ENCODE measurements around the gene DAPP1.

Gene DAPP1

GRCh38 chr4:99800332-99801004, 16.2 kb upstream of the DAPP1 start:
- Histone ChIP-seq H3K36me3 (ENCODE audit: low read depth) (no peaks in the 10 kb centered on the region), H3K27ac (ENCODE audit: poor library complexity, severe bottlenecking) (no peak overlapping the region), H3K27me3 (ENCODE audit: insufficient read depth, poor library complexity, severe bottlenecking) (no peaks in the 10 kb centered on the region), H3K9me3 (ENCODE audit: severe bottlenecking) (no peaks in the 10 kb centered on the region), H3K4me3 (ENCODE audit: severe bottlenecking) (no peak overlapping the region), H3K4me1 (ENCODE audit: insufficient read depth, poor library complexity, severe bottlenecking) (no peaks in the 10 kb centered on the region)
- DNase-seq (ENCODE audit: low spot score) (no peak), ATAC-seq (ENCODE audit: low read depth) (no peak)
- no peak for TF ChIP-seq CTCF (IDR thresholded peaks at IDR 0.05; ENCODE audit: poor library complexity, severe bottlenecking)

GRCh38 chr4:99801005-99801699, 15.5 kb upstream of the DAPP1 start:
- DNase-seq (ENCODE audit: low spot score) (no peak), ATAC-seq (ENCODE audit: low read depth) (no peak)
- H3K4me3 ChIP-seq (ENCODE audit: severe bottlenecking), result no peak overlapping the region
- H3K27me3 ChIP-seq (ENCODE audit: insufficient read depth, poor library complexity, severe bottlenecking), result no peaks in the 10 kb centered on the region
- no peak for TF ChIP-seq CTCF (IDR thresholded peaks at IDR 0.05; ENCODE audit: poor library complexity, severe bottlenecking)
- H3K4me1 ChIP-seq (ENCODE audit: insufficient read depth, poor library complexity, severe bottlenecking), result no peaks in the 10 kb centered on the region
- H3K9me3 ChIP-seq (ENCODE audit: severe bottlenecking), result no peaks in the 10 kb centered on the region
- H3K36me3 ChIP-seq (ENCODE audit: low read depth), result no peaks in the 10 kb centered on the region
- H3K27ac ChIP-seq (ENCODE audit: poor library complexity, severe bottlenecking), result no peak overlapping the region

- Histone ChIP-seq H3K4me3 (ENCODE audit: severe bottlenecking) (no peak overlapping the region), H3K36me3 (ENCODE audit: low read depth) (no peaks in the 10 kb centered on the region), H3K9me3 (ENCODE audit: severe bottlenecking) (no peaks in the 10 kb centered on the region), H3K27me3 (ENCODE audit: insufficient read depth, poor library complexity, severe bottlenecking) (no peaks in the 10 kb centered on the region), H3K4me1 (ENCODE audit: insufficient read depth, poor library complexity, severe bottlenecking) (no peaks in the 10 kb centered on the region), H3K27ac (ENCODE audit: poor library complexity, severe bottlenecking) (no peak overlapping the region)
- no peak for TF ChIP-seq CTCF (IDR thresholded peaks at IDR 0.05; ENCODE audit: poor library complexity, severe bottlenecking)
- ATAC-seq (ENCODE audit: low read depth), result no peak
- no peak for DNase-seq (ENCODE audit: low spot score)
Measured at GRCh38 chr4:99803566-99804101, 13.0 kb upstream of the DAPP1 start.

- Histone ChIP-seq H3K4me3 (ENCODE audit: severe bottlenecking) (no peak overlapping the region), H3K9me3 (ENCODE audit: severe bottlenecking) (no peaks in the 10 kb centered on the region), H3K27ac (ENCODE audit: poor library complexity, severe bottlenecking) (no peak overlapping the region), H3K36me3 (ENCODE audit: low read depth) (no peaks in the 10 kb centered on the region), H3K27me3 (ENCODE audit: insufficient read depth, poor library complexity, severe bottlenecking) (no peaks in the 10 kb centered on the region), H3K4me1 (ENCODE audit: insufficient read depth, poor library complexity, severe bottlenecking) (no peaks in the 10 kb centered on the region)
- ATAC-seq (ENCODE audit: low read depth) (no peak), DNase-seq (ENCODE audit: low spot score) (no peak)
- TF ChIP-seq CTCF (IDR thresholded peaks at IDR 0.05; ENCODE audit: poor library complexity, severe bottlenecking), result no peak
Measured at GRCh38 chr4:99806545-99806944, 10.1 kb upstream of the DAPP1 start.

- DNase-seq (ENCODE audit: low spot score) (no peak), ATAC-seq (ENCODE audit: low read depth) (no peak)
- H3K36me3 ChIP-seq (ENCODE audit: low read depth), result no peaks in the 10 kb centered on the region
- no peaks in the 10 kb centered on the region for H3K4me1 ChIP-seq (ENCODE audit: insufficient read depth, poor library complexity, severe bottlenecking)
- no peaks in the 10 kb centered on the region for H3K27me3 ChIP-seq (ENCODE audit: insufficient read depth, poor library complexity, severe bottlenecking)
- no peak overlapping the region for H3K4me3 ChIP-seq (ENCODE audit: severe bottlenecking)
- H3K9me3 ChIP-seq (ENCODE audit: severe bottlenecking), result no peaks in the 10 kb centered on the region
- H3K27ac ChIP-seq (ENCODE audit: poor library complexity, severe bottlenecking), result no peak overlapping the region
- TF ChIP-seq CTCF (IDR thresholded peaks at IDR 0.05; ENCODE audit: poor library complexity, severe bottlenecking), result no peak
Measured at GRCh38 chr4:99807666-99808065, 9.0 kb upstream of the DAPP1 start.

Measured in RWPE2 (cell line).